SK-MEL-5 (cell line): Measurements from ENCODE around the gene L1CAM. TPM values are rescaled to one million over a fixed set of nuclear protein-coding genes. Genes with fewer than 3 reads are reported as not detected.
"Not testable (repeated sequence)": the region's sequence is repeated elsewhere in the genome, so short reads cannot be mapped to it uniquely, and the experiment has no call there.

ENCODE experiments used
- DNase-seq: peaks from one replicate; pipeline ENCODE4 v3.0.0-alpha.2; 2016; ENCODE audit warnings: low read depth, low spot score
- in situ Hi-C: cut with HindIII; loops from 2 replicates; pipeline ENCODE4 v1.10.0; 2016; ENCODE audit warnings: low sequenced_read_pairs, high pct_unique_total_duplicates, low pct_unique_long_range_greater_than_20kb
- total RNA-seq: library from RNA; depleted of rRNA; stranded (reverse); fragments of >200 nt; shearing (Covaris generic); gene quantifications from 2 replicates; pipeline ENCODE4 v1.2.3, GENCODE V29; 2014

The L1CAM gene
- total RNA-seq, 1 experiment from 2014 or later, result 58.4 TPM

GRCh38 chrX:153829799-153830639, 56.0 kb downstream of the L1CAM start, which contains the start of gene PDZD4:
Gene PDZD4, minus strand, starts transcription at chrX:153830544. Its CDS starts 246 bp downstream, at chrX:153830298.
- DNase-seq, result no peak
- in situ Hi-C loops, result no loop called here

- no peak for DNase-seq
- in situ Hi-C loops, result no loop called here
Measured at GRCh38 chrX:153829549-153829798, 56.5 kb downstream of the L1CAM start.

- no peak for DNase-seq
- in situ Hi-C loops, result no loop called here
Measured at GRCh38 chrX:153828723-153829548, 57.0 kb downstream of the L1CAM start.

GRCh38 chrX:153828308-153828707, 57.7 kb downstream of the L1CAM start:
- in situ Hi-C loops, result no loop called here
- DNase-seq, result no peak

- no peak for DNase-seq
- in situ Hi-C loops, result no loop called here
Measured at GRCh38 chrX:153827903-153828302, 58.1 kb downstream of the L1CAM start.

GRCh38 chrX:153827016-153827415, 59.0 kb downstream of the L1CAM start:
- in situ Hi-C loops, result no loop called here

GRCh38 chrX:153825042-153825441, 60.9 kb downstream of the L1CAM start:
- DNase-seq, result no peak
- in situ Hi-C loops, result no loop called here

More at GRCh38 chrX:153827016-153827415, 59.0 kb downstream of the L1CAM start:
- DNase-seq, result no peak

GRCh38 chrX:153824348-153824747, 61.6 kb downstream of the L1CAM start:
- in situ Hi-C loops, result no loop called here
- no peak for DNase-seq

- in situ Hi-C loops, result no loop called here
- DNase-seq, result no peak
Measured at GRCh38 chrX:153821066-153821465, 64.9 kb downstream of the L1CAM start.

- DNase-seq, result no peak
- in situ Hi-C loops, result no loop called here
Measured at GRCh38 chrX:153820601-153821000, 65.4 kb downstream of the L1CAM start.

- no peak for DNase-seq
- in situ Hi-C loops, result no loop called here
Measured at GRCh38 chrX:153819384-153820040, 66.5 kb downstream of the L1CAM start.

- no peak for DNase-seq
- in situ Hi-C loops, result no loop called here
Measured at GRCh38 chrX:153818571-153819383, 67.2 kb downstream of the L1CAM start.

- in situ Hi-C loops, result not testable (repeated sequence)
Measured at GRCh38 chrX:153818064-153818463, 67.9 kb downstream of the L1CAM start.

GRCh38 chrX:153816831-153817690, 68.9 kb downstream of the L1CAM start:
- no peak for DNase-seq
- in situ Hi-C loops, result no loop called here

More at GRCh38 chrX:153818064-153818463, 67.9 kb downstream of the L1CAM start:
- DNase-seq, result not testable (repeated sequence)

- in situ Hi-C loops, result no loop called here
- DNase-seq, result no peak
Measured at GRCh38 chrX:153814591-153815315, 71.2 kb downstream of the L1CAM start.

- no peak for DNase-seq
- in situ Hi-C loops, result no loop called here
Measured at GRCh38 chrX:153813161-153813560, 72.8 kb downstream of the L1CAM start.
